Iris pigment epithelial cell (primary cell): ENCODE data around the gene DNALI1.
"Not testable (repeated sequence)": the region's sequence is repeated elsewhere in the genome, so short reads cannot be mapped to it uniquely, and the experiment has no call there.

ENCODE experiments used
- DNase-seq: peaks from one replicate; pipeline ENCODE4 v3.0.0-alpha.2; 2011; ENCODE audit warnings: low read depth

The DNALI1 gene

DNA sequence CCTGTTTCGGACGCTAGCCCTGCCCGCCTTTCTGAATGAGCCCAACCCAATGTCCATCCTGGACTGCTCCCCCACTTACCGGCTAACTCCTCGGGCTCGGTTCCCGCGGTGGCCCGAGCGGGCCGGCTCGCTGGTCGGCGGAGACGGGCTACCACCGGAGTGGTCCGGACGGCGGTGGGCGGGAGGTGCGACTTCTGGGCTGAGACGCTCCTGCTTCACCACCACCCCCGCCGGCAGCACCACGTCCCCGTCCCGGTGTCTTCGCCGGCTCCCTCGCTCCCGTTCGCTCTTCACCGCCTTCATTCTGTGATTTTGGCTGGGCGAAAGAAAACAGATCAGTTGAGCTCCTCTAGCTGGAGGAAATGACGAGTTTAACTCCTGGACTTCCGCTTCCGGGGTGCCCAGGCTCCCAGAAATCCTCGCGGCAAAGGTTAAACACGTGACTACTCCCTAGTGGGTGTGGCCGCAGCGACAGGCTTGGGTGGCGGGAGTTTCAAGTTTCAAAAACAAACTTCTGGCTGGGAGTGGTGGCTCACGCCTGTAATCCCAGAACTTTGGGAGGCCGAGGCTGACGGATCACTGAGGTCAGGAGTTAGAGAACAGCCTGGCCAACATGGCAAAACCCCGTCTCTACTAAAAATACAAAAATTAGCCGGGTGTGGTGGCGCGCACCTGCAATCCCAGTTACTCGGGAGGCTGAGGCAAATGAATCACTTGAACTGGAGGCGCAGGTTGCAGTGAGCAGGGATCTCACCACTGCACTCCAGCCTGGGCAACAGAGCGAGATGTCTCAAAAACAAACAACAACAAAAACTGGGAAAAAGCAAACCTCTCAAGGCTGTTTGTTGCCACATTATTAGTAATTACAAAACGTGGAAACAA lies 2.6 kb upstream of the DNALI1 start, which contains the start of gene SNIP1:
Gene SNIP1 (minus strand): TSS at position 367 of the 882 bp plus-strand sequence. CDS start 64 bp downstream, at position 303.
- DNase-seq, result peak; percentile 94

DNA sequence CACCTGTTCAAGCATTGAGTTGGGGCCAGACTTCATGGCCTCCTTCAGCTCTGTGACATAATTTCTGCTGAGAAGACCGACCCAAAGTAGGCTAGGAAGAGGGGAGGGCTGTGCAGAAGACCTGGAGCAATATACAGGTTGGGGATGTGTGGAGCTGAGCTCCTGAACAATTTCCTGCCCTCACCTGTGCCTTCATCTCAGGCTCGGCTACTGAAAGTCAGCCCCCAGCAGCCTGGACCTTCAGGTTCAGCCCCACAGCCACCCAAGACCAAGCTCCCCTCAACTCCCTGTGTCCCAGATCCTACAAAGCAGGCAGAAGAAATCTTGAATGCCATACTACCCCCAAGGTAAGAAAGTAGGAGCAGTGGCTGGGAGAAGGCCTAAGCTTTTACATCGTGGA lies 662 bp downstream of the DNALI1 start:
- no peak for DNase-seq

- no peak for DNase-seq
Observed at GRCh38 chr1:37558411-37558810, 1.7 kb downstream of the DNALI1 start.

GRCh38 chr1:37559080-37559479 lies 2.3 kb downstream of the DNALI1 start:
- no peak for DNase-seq

DNA sequence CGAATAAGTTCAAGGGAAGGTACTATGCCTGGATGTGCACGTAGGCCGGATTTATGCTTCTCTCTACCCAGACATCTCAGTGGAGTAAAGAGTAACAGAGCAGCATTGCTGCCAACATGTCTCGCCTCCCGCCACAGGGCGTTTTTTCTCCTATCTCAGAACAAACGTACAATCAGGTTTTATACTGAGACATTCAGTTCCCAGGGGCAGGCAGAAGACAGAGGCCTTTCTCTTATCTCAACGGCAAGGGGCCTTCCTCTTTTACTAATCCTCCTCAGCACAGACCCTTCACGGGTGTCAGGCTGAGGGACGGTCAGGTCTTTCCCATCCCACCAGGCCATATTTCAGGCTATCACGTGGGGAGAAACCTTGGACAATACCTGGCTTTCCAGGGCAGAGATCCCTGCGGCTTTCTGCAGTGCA lies 3.2 kb downstream of the DNALI1 start:
- DNase-seq, result not testable (repeated sequence)

GRCh38 chr1:37560401-37561132 lies 3.8 kb downstream of the DNALI1 start:
- no peak for DNase-seq

- DNase-seq, result peak; percentile 36
Observed at GRCh38 chr1:37561133-37562132, 4.7 kb downstream of the DNALI1 start.

- DNase-seq, result no peak
Observed at GRCh38 chr1:37562984-37563383, 6.2 kb downstream of the DNALI1 start.

- DNase-seq, result no peak
Observed at GRCh38 chr1:37564892-37565291, 8.2 kb downstream of the DNALI1 start.

GRCh38 chr1:37567023-37567422 lies 10.3 kb downstream of the DNALI1 start:
- no peak for DNase-seq

GRCh38 chr1:37570528-37571334 lies 14.0 kb downstream of the DNALI1 start:
- no peak for DNase-seq

- peak; percentile 84 for DNase-seq
Observed at GRCh38 chr1:37574834-37575480, 18.2 kb downstream of the DNALI1 start.

DNA sequence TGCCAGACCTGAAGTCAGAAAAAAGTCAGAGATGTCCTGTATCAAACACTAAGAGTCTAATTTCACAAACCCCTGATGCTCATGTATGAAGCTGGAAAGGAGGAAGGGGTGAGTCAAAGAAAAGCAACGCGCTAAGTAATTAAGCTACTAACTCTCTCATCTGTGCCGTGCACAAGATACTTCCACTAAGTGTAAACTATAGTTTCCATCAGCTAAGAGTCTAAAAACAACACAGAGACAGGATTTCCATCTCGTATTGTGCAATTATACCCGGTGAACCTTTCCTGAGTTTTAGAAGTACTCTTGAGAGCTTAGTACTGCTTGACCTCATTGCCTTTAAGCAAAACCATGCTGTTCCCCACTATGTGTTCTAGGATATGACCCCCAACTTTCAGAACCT lies 19.0 kb downstream of the DNALI1 start:
- DNase-seq, result peak; percentile 87

DNA sequence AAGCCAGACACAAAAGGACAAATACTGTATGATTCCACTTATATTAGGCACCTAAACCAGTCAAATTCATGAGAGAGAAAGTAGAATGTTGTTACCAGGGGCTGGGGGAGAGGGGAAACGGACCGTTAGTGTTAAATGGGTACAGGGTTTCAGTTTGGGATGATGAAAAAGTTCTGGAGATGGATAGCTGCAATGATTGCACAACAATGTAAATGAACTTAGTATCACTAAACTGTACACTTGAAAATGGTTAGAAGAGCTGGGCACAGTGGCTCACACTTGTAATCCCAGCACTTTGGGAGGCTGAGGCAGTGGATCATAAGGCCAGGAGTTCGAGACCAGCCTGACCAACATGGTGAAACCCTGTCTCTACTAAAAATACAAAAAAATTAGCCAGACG lies 27.8 kb downstream of the DNALI1 start:
- DNase-seq, result not testable (repeated sequence)

GRCh38 chr1:37588939-37589338 lies 32.2 kb downstream of the DNALI1 start:
- no peak for DNase-seq

DNA sequence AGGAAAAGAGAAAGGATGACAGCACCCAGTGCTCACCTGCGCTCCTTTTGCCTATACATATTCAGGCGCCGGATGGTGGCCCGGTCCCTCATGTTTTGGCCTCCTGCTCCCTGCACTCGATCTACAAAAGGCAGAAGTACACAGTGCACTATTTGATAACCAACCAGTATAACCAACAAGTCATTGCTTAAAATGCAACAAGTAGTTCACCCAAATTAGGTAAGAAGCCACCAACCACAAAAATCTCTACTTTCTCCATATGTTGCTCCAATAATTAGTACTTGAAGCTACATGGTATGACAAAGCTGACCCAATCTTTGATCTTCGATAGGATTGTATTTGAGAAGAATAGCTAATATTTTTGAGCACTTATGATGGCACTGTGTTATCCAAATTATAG lies 37.0 kb downstream of the DNALI1 start:
- no peak for DNase-seq

DNA sequence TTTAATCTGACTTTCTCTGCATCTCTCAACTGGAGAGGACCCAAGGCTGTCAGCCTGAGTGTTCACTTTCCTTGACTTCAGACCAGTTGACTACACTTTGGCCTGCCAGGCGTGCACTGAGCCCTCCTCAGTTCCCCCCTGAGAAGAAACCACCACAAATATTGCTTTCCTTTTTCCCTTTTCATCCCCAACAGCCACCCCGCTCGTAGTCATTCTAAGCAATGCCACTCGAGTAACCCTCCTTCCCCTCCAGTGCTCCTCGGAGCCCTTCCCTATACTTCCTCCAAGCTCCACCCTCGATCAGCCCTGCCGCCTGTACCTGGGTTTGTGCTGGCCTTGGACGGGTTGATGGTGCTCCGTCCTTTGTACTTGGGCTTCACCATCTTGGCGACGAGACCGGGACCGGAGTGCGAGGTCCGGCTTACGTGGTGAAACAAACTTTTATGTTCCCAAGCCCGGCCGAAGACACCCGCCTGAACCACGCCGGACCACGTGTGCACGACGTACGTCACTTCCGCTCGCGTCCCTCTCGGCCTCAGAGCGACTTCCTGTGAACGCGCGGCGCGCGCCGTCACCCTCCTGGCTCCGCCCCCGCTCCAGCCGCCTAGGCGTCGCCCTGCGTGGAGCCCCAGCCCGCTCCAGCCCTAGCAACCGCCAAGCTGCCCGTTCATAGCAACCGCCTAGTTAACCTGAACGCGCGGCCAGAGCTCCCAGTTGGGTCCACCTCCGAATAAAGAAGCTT lies 38.9 kb downstream of the DNALI1 start, which contains the start of gene GNL2:
Gene GNL2 (minus strand): TSS at position 498 of the 742 bp plus-strand sequence. CDS start 115 bp downstream, at position 383.
- DNase-seq, result peak; percentile 97

GRCh38 chr1:37596182-37596667 lies 39.5 kb downstream of the DNALI1 start:
- no peak for DNase-seq

GRCh38 chr1:37599940-37600339 lies 43.2 kb downstream of the DNALI1 start:
- DNase-seq, result no peak
